ENCODE measurements around the gene ENGASE.

Gene ENGASE

GRCh38 chr17:79124513-79125209, 50.0 kb downstream of the ENGASE start:
- no peak for TF ChIP-seq EZH2phosphoT487 (conservative IDR thresholded peaks at IDR 0.05; ENCODE audit: low read length)
- TF ChIP-seq, protein P1, sequence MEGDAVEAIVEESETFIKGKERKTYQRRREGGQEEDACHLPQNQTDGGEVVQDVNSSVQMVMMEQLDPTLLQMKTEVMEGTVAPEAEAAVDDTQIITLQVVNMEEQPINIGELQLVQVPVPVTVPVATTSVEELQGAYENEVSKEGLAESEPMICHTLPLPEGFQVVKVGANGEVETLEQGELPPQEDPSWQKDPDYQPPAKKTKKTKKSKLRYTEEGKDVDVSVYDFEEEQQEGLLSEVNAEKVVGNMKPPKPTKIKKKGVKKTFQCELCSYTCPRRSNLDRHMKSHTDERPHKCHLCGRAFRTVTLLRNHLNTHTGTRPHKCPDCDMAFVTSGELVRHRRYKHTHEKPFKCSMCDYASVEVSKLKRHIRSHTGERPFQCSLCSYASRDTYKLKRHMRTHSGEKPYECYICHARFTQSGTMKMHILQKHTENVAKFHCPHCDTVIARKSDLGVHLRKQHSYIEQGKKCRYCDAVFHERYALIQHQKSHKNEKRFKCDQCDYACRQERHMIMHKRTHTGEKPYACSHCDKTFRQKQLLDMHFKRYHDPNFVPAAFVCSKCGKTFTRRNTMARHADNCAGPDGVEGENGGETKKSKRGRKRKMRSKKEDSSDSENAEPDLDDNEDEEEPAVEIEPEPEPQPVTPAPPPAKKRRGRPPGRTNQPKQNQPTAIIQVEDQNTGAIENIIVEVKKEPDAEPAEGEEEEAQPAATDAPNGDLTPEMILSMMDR (IDR thresholded peaks at IDR 0.05; ENCODE audit: insufficient read depth, low read length, poor library complexity, severe bottlenecking), result no peak
- Histone ChIP-seq H3K36me3 (ENCODE audit: low read length) (no peaks in the 10 kb centered on the region), H3K4me3 (ENCODE audit: insufficient read depth, low read length, poor library complexity, severe bottlenecking) (no peak overlapping the region), H3K9me2 (replicated peaks; ENCODE audit: insufficient read depth, low read length) (no peaks in the 10 kb centered on the region), H3K27ac (ENCODE audit: low read depth, low read length) (no peak overlapping the region), H4K20me1 (ENCODE audit: low read depth, low read length) (no peaks in the 10 kb centered on the region; the same call in 1 of the 2 replicates), H2AFZ (ENCODE audit: low read depth, low read length, severe bottlenecking) (no peak overlapping the region), H3K79me2 (ENCODE audit: insufficient read depth, low read length) (no peaks in the 10 kb centered on the region), H3K9ac (ENCODE audit: low read length) (no peak overlapping the region), H3F3A (ENCODE audit: insufficient read depth) (no peaks in the 10 kb centered on the region), H3K27me3 (ENCODE audit: low read length) (no peaks in the 10 kb centered on the region; the same call in 1 of the 2 replicates), H3K9me3 (ENCODE audit: insufficient read depth, low read length) (no peaks in the 10 kb centered on the region), H3K4me2 (ENCODE audit: low read depth, low read length, poor library complexity, severe bottlenecking) (no peak overlapping the region)

GRCh38 chr17:79125503-79125902, 50.9 kb downstream of the ENGASE start:
- TF ChIP-seq, protein P1 (IDR thresholded peaks at IDR 0.05; ENCODE audit: insufficient read depth, low read length, poor library complexity, severe bottlenecking), result no peak
- TF ChIP-seq EZH2phosphoT487 (conservative IDR thresholded peaks at IDR 0.05; ENCODE audit: low read length), result no peak
- H2AFZ ChIP-seq (ENCODE audit: low read depth, low read length, severe bottlenecking), result no peak overlapping the region
- no peaks in the 10 kb centered on the region for H3K36me3 ChIP-seq (ENCODE audit: low read length)
- H3K4me2 ChIP-seq (ENCODE audit: low read depth, low read length, poor library complexity, severe bottlenecking), result no peak overlapping the region
- H3K27ac ChIP-seq (ENCODE audit: low read depth, low read length), result no peak overlapping the region
- H3F3A ChIP-seq (ENCODE audit: insufficient read depth), result no peaks in the 10 kb centered on the region
- no peaks in the 10 kb centered on the region for H4K20me1 ChIP-seq (ENCODE audit: low read depth, low read length)
- H3K27me3 ChIP-seq (ENCODE audit: low read length), result no peaks in the 10 kb centered on the region; the same call in 1 of the 2 replicates
- H3K9me2 ChIP-seq (replicated peaks; ENCODE audit: insufficient read depth, low read length), result no peaks in the 10 kb centered on the region
- H3K4me3 ChIP-seq (ENCODE audit: insufficient read depth, low read length, poor library complexity, severe bottlenecking), result no peak overlapping the region
- H3K79me2 ChIP-seq (ENCODE audit: insufficient read depth, low read length), result no peaks in the 10 kb centered on the region
- H3K9ac ChIP-seq (ENCODE audit: low read length), result no peak overlapping the region
- H3K9me3 ChIP-seq (ENCODE audit: insufficient read depth, low read length), result no peaks in the 10 kb centered on the region

- TF ChIP-seq EZH2phosphoT487 (conservative IDR thresholded peaks at IDR 0.05; ENCODE audit: low read length), result no peak
- TF ChIP-seq, protein P1 (IDR thresholded peaks at IDR 0.05; ENCODE audit: insufficient read depth, low read length, poor library complexity, severe bottlenecking), result no peak
- H3K9me3 ChIP-seq (ENCODE audit: insufficient read depth, low read length), result no peaks in the 10 kb centered on the region
- no peak overlapping the region for H2AFZ ChIP-seq (ENCODE audit: low read depth, low read length, severe bottlenecking)
- H3K27ac ChIP-seq (ENCODE audit: low read depth, low read length), result no peak overlapping the region
- no peaks in the 10 kb centered on the region for H4K20me1 ChIP-seq (ENCODE audit: low read depth, low read length)
- no peaks in the 10 kb centered on the region for H3F3A ChIP-seq (ENCODE audit: insufficient read depth)
- H3K4me3 ChIP-seq (ENCODE audit: insufficient read depth, low read length, poor library complexity, severe bottlenecking), result no peak overlapping the region
- H3K36me3 ChIP-seq (ENCODE audit: low read length), result no peaks in the 10 kb centered on the region
- H3K9me2 ChIP-seq (replicated peaks; ENCODE audit: insufficient read depth, low read length), result no peaks in the 10 kb centered on the region
- H3K4me2 ChIP-seq (ENCODE audit: low read depth, low read length, poor library complexity, severe bottlenecking), result no peak overlapping the region
- no peaks in the 10 kb centered on the region for H3K79me2 ChIP-seq (ENCODE audit: insufficient read depth, low read length)
- no peak overlapping the region for H3K9ac ChIP-seq (ENCODE audit: low read length)
- H3K27me3 ChIP-seq (ENCODE audit: low read length), result no peaks in the 10 kb centered on the region; the same call in 1 of the 2 replicates
These were observed 51.5 kb downstream of the ENGASE start for GRCh38 chr17:79126139-79126538.

Measured in SU-DHL-6 (cell line).